ENCODE data around the gene PCDHGA4.
A peak's percentile ranks its signal among the peaks of the same experiment; 100 is the strongest.
"Not testable (repeated sequence)": the region's sequence is repeated elsewhere in the genome, so short reads cannot be mapped to it uniquely, and the experiment has no call there.

The PCDHGA4 gene

GRCh38 chr5:141389153-141390042 is 34.6 kb downstream of the PCDHGA4 start:
- H3K4me1 ChIP-seq, result peaks cover 0 to 14% (median 2%) of the 10 kb centered on the region in 10 experiments; a peak in 7 of 20 replicates
- peak overlapping the region in 3 of 11 experiments; percentile 29 to 46 (median 42); a peak in 6 of 22 replicates for H3K4me2 ChIP-seq
- H3K9ac ChIP-seq, result no peak overlapping the region
- H3K27ac ChIP-seq, result peak overlapping the region in 1 of 11 experiments; percentile 44; a peak in 1 of 22 replicates
- peaks cover 0 to 5% (median 0%) of the 10 kb centered on the region in 11 experiments; a peak in 1 of 22 replicates for H3K36me3 ChIP-seq
- no peak overlapping the region for H3K4me3 ChIP-seq
- H3K9me3 ChIP-seq (replicated peaks in 1 of 11), result peaks cover 58 to 73% (median 66%) of the 10 kb centered on the region in 11 experiments
- no peaks in the 10 kb centered on the region; a peak in 1 of 22 replicates for H3K27me3 ChIP-seq
- no peaks in the 10 kb centered on the region for H4K20me1 ChIP-seq
- no peak for TF ChIP-seq Cebpa-rat (IDR thresholded peaks at IDR 0.05)

DNA sequence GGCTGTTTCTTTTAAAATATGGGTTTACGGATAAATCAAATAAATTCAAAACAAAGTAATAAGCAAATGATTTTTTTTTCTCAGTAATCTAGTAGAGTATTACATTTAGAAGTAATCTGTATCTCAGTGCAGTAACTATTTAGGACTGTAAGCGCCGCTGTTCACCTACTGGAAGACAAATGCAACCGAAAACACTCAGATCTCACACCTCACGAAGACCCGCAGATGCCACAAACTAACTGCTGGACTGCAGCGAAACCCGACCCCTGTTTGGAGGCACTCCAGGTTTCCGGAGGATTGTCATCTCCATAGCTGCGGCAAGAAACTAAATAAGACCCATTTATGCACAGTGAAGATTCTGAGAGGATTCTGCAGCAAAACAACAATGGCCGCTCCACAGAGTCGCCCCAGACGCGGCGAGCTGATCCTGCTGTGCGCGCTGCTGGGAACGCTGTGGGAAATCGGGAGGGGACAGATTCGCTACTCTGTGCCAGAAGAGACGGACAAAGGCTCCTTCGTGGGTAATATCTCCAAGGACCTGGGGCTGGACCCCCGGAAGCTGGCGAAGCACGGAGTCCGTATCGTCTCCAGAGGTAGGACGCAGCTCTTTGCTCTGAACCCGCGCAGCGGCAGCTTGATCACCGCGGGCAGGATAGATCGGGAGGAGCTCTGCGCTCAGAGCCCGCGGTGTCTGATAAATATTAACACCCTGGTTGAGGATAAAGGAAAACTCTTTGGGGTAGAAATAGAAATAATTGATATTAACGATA is 37.8 kb downstream of the PCDHGA4 start, which contains the start of gene PCDHGA8:
PCDHGA8 (plus strand) TSS at position 205 of the 770 bp plus-strand sequence; CDS start at position 386, 181 bp downstream.
- no peak within 1 kb of the TSS for H3K27ac ChIP-seq
- no peak within 1 kb of the TSS for H3K4me2 ChIP-seq
- peaks cover 57 to 75% (median 66%) of the 10 kb centered on the region in 11 experiments for H3K9me3 ChIP-seq (replicated peaks in 1 of 11)
- TF ChIP-seq Cebpa-rat (IDR thresholded peaks at IDR 0.05), result no peak
- H3K9ac ChIP-seq, result no peak within 1 kb of the TSS
- H3K4me1 ChIP-seq, result peaks cover 0 to 14% (median 2%) of the 10 kb centered on the region in 10 experiments; a peak in 7 of 20 replicates
- no peaks in the 10 kb centered on the region; a peak in 1 of 22 replicates for H3K27me3 ChIP-seq
- H4K20me1 ChIP-seq, result no peaks in the 10 kb centered on the region
- H3K4me3 ChIP-seq, result 0 out of 20 replicates have a peak within 1 kb of the TSS, but pooled peaks of 1 of the 10 experiments have one; percentile 8
- H3K36me3 ChIP-seq, result peaks cover 0 to 5% (median 0%) of the 10 kb centered on the region in 11 experiments; a peak in 1 of 22 replicates

- H3K4me3 ChIP-seq, result 0 out of 20 replicates have a peak overlapping the region, but pooled peaks of 1 of the 10 experiments have one; percentile 8
- peaks cover 58 to 78% (median 66%) of the 10 kb centered on the region in 11 experiments for H3K9me3 ChIP-seq (replicated peaks in 1 of 11)
- no peak overlapping the region for H3K9ac ChIP-seq
- no peaks in the 10 kb centered on the region for H4K20me1 ChIP-seq
- no peak overlapping the region for H3K4me2 ChIP-seq
- H3K36me3 ChIP-seq, result peaks cover 0 to 5% (median 0%) of the 10 kb centered on the region in 11 experiments; a peak in 1 of 22 replicates
- no peak for TF ChIP-seq Cebpa-rat (IDR thresholded peaks at IDR 0.05)
- H3K27ac ChIP-seq, result no peak overlapping the region
- peaks cover 0 to 14% (median 2%) of the 10 kb centered on the region in 10 experiments; a peak in 7 of 20 replicates for H3K4me1 ChIP-seq
- H3K27me3 ChIP-seq, result no peaks in the 10 kb centered on the region; a peak in 1 of 22 replicates
Measured at GRCh38 chr5:141393267-141393666, 38.4 kb downstream of the PCDHGA4 start.

DNA sequence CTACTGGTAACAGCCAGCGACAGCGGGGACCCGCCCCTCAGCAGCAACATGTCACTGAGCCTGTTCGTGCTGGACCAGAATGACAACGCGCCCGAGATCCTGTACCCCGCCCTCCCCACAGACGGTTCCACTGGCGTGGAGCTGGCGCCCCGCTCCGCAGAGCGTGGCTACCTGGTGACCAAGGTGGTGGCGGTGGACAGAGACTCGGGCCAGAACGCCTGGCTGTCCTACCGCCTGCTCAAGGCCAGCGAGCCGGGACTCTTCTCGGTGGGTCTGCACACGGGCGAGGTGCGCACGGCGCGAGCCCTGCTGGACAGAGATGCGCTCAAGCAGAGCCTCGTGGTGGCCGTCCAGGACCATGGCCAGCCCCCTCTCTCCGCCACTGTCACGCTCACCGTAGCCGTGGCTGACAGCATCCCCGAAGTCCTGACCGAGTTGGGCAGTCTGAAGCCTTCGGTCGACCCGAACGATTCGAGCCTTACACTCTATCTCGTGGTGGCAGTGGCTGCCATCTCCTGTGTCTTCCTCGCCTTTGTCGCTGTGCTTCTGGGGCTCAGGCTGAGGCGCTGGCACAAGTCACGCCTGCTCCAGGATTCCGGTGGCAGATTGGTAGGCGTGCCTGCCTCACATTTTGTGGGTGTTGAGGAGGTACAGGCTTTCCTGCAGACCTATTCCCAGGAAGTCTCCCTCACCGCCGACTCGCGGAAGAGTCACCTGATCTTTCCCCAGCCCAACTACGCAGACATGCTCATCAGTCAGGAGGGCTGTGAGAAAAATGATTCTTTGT is 39.8 kb downstream of the PCDHGA4 start:
- not testable (repeated sequence) for H3K4me3 ChIP-seq, H3K4me2 ChIP-seq, H3K27me3 ChIP-seq, H4K20me1 ChIP-seq, H3K27ac ChIP-seq, H3K9ac ChIP-seq, H3K36me3 ChIP-seq
- H3K9me3 ChIP-seq (replicated peaks in 1 of 11), result peaks cover 57 to 78% (median 66%) of the 10 kb centered on the region in 11 experiments
- H3K4me1 ChIP-seq, result peaks cover 0 to 14% (median 2%) of the 10 kb centered on the region in 10 experiments; a peak in 7 of 20 replicates

GRCh38 chr5:141397756-141398551 is 43.1 kb downstream of the PCDHGA4 start, which contains the start of gene PCDHGB5:
TSS of gene PCDHGB5 (plus strand) at chr5:141397947. CDS start at chr5:141398128, 181 bp downstream.
- peaks cover 60 to 81% (median 67%) of the 10 kb centered on the region in 11 experiments for H3K9me3 ChIP-seq (replicated peaks in 1 of 11)
- H3K36me3 ChIP-seq, H3K27me3 ChIP-seq, H4K20me1 ChIP-seq, H3K4me1 ChIP-seq, H3K4me2 ChIP-seq, H3K4me3 ChIP-seq, H3K9ac ChIP-seq, H3K27ac ChIP-seq: not testable (repeated sequence)

DNA sequence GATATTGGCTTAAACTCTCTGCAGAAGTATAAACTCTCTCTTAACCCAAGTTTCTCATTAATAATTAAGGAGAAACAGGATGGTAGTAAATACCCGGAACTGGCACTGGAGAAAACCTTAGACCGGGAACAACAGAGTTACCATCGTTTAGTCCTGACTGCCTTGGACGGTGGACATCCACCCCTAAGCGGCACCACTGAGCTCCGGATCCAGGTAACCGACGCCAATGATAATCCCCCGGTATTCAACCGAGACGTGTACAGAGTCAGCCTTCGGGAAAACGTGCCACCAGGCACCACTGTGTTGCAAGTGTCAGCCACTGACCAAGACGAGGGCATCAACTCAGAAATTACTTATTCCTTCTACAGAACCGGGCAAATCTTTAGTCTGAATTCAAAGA is 43.8 kb downstream of the PCDHGA4 start:
- Histone ChIP-seq H3K27me3 (no peaks in the 10 kb centered on the region), H3K27ac (no peak overlapping the region), H3K4me1 (no peaks in the 10 kb centered on the region), H4K20me1 (no peaks in the 10 kb centered on the region), H3K4me3 (no peak overlapping the region), H3K4me2 (no peak overlapping the region), H3K9me3 (replicated peaks in 1 of 11) (peaks cover 58 to 81% (median 66%) of the 10 kb centered on the region in 11 experiments), H3K36me3 (no peaks in the 10 kb centered on the region), H3K9ac (no peak overlapping the region)
- TF ChIP-seq Cebpa-rat (IDR thresholded peaks at IDR 0.05), result no peak

DNA sequence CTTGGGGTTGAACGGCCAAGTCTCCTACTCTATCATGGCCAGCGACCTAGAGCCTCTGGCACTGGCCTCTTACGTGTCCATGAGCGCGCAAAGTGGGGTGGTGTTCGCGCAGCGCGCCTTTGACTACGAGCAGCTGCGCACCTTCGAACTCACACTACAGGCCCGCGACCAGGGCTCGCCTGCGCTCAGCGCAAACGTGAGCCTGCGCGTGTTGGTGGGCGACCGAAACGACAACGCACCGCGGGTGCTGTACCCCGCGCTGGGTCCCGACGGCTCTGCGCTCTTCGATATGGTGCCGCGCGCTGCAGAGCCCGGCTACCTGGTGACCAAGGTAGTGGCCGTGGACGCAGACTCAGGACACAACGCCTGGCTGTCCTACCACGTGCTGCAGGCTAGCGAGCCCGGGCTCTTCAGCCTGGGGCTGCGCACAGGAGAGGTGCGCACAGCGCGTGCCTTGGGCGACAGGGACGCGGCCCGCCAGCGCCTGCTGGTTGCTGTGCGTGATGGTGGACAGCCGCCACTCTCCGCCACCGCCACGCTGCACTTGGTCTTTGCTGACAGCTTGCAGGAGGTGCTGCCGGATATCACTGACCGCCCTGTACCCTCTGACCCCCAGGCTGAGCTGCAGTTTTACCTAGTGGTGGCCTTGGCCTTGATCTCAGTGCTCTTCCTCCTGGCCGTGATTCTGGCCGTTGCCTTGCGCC is 44.9 kb downstream of the PCDHGA4 start:
- TF ChIP-seq Cebpa-rat (IDR thresholded peaks at IDR 0.05), result no peak
- H3K9me3 ChIP-seq (replicated peaks in 1 of 11), result peaks cover 47 to 81% (median 59%) of the 10 kb centered on the region in 11 experiments
- H3K4me3 ChIP-seq, result 0 out of 20 replicates have a peak overlapping the region, but pooled peaks of 1 of the 10 experiments have one; percentile 7
- H3K4me1 ChIP-seq, result no peaks in the 10 kb centered on the region
- H3K27me3 ChIP-seq, result no peaks in the 10 kb centered on the region
- H3K36me3 ChIP-seq, result no peaks in the 10 kb centered on the region
- no peak overlapping the region for H3K27ac ChIP-seq
- H3K4me2 ChIP-seq, result no peak overlapping the region
- H4K20me1 ChIP-seq, result no peaks in the 10 kb centered on the region
- no peak overlapping the region for H3K9ac ChIP-seq
